ENCODE measurements around the gene CKAP5.

Gene CKAP5

GRCh38 chr11:46721286-46721685 is 124.8 kb downstream of the CKAP5 start:
- no peaks in the 10 kb centered on the region for H3K9me3 ChIP-seq (ENCODE audit: insufficient read depth, low read length)
- no peaks in the 10 kb centered on the region for H3F3A ChIP-seq (ENCODE audit: insufficient read depth)
- H3K9me2 ChIP-seq (replicated peaks; ENCODE audit: insufficient read depth, low read length): no peaks in the 10 kb centered on the region
- no peak overlapping the region for H2AFZ ChIP-seq (ENCODE audit: low read depth, low read length, severe bottlenecking)
- H3K79me2 ChIP-seq (ENCODE audit: insufficient read depth, low read length): no peaks in the 10 kb centered on the region
- TF ChIP-seq CTCF (IDR thresholded peaks at IDR 0.05; ENCODE audit: insufficient read depth, low read length, poor library complexity, severe bottlenecking): no peak
- no peak overlapping the region for H3K9ac ChIP-seq (ENCODE audit: low read length)
- H3K4me2 ChIP-seq (ENCODE audit: low read depth, low read length, poor library complexity, severe bottlenecking): no peak overlapping the region
- H3K27ac ChIP-seq (ENCODE audit: low read depth, low read length): no peak overlapping the region
- no peak overlapping the region for H3K4me3 ChIP-seq (ENCODE audit: insufficient read depth, low read length, poor library complexity, severe bottlenecking)
- no peaks in the 10 kb centered on the region for H4K20me1 ChIP-seq (ENCODE audit: low read depth, low read length)
- H3K27me3 ChIP-seq (ENCODE audit: low read length): no peaks in the 10 kb centered on the region
- H3K36me3 ChIP-seq (ENCODE audit: low read length): no peaks in the 10 kb centered on the region

GRCh38 chr11:46719543-46720218 is 126.4 kb downstream of the CKAP5 start:
- no peaks in the 10 kb centered on the region for H3K9me2 ChIP-seq (replicated peaks; ENCODE audit: insufficient read depth, low read length)
- H3K27me3 ChIP-seq (ENCODE audit: low read length): no peaks in the 10 kb centered on the region
- H3K27ac ChIP-seq (ENCODE audit: low read depth, low read length): no peak overlapping the region
- no peak overlapping the region for H3K4me2 ChIP-seq (ENCODE audit: low read depth, low read length, poor library complexity, severe bottlenecking)
- no peak overlapping the region for H3K9ac ChIP-seq (ENCODE audit: low read length)
- H2AFZ ChIP-seq (ENCODE audit: low read depth, low read length, severe bottlenecking): no peak overlapping the region
- H3F3A ChIP-seq (ENCODE audit: insufficient read depth): no peaks in the 10 kb centered on the region
- H3K36me3 ChIP-seq (ENCODE audit: low read length): no peaks in the 10 kb centered on the region
- no peaks in the 10 kb centered on the region for H4K20me1 ChIP-seq (ENCODE audit: low read depth, low read length)
- no peak overlapping the region for H3K4me3 ChIP-seq (ENCODE audit: insufficient read depth, low read length, poor library complexity, severe bottlenecking)
- no peaks in the 10 kb centered on the region for H3K9me3 ChIP-seq (ENCODE audit: insufficient read depth, low read length)
- TF ChIP-seq CTCF (IDR thresholded peaks at IDR 0.05; ENCODE audit: insufficient read depth, low read length, poor library complexity, severe bottlenecking): no peak
- no peak for TF ChIP-seq EZH2phosphoT487 (conservative IDR thresholded peaks at IDR 0.05; ENCODE audit: low read length)
- no peaks in the 10 kb centered on the region for H3K79me2 ChIP-seq (ENCODE audit: insufficient read depth, low read length)

- H3F3A ChIP-seq (ENCODE audit: insufficient read depth): no peaks in the 10 kb centered on the region
- H3K4me3 ChIP-seq (ENCODE audit: insufficient read depth, low read length, poor library complexity, severe bottlenecking): no peak within 1 kb of the TSS
- H3K9ac ChIP-seq (ENCODE audit: low read length): no peak within 1 kb of the TSS
- H3K36me3 ChIP-seq (ENCODE audit: low read length): no peaks in the 10 kb centered on the region
- no peaks in the 10 kb centered on the region for H4K20me1 ChIP-seq (ENCODE audit: low read depth, low read length)
- no peaks in the 10 kb centered on the region for H3K79me2 ChIP-seq (ENCODE audit: insufficient read depth, low read length)
- no peaks in the 10 kb centered on the region for H3K9me3 ChIP-seq (ENCODE audit: insufficient read depth, low read length)
- no peak within 1 kb of the TSS for H3K27ac ChIP-seq (ENCODE audit: low read depth, low read length)
- H2AFZ ChIP-seq (ENCODE audit: low read depth, low read length, severe bottlenecking): no peak within 1 kb of the TSS
- TF ChIP-seq EZH2phosphoT487 (conservative IDR thresholded peaks at IDR 0.05; ENCODE audit: low read length): no peak
- no peak for TF ChIP-seq CTCF (IDR thresholded peaks at IDR 0.05; ENCODE audit: insufficient read depth, low read length, poor library complexity, severe bottlenecking)
- H3K4me2 ChIP-seq (ENCODE audit: low read depth, low read length, poor library complexity, severe bottlenecking): no peak within 1 kb of the TSS
- no peaks in the 10 kb centered on the region for H3K27me3 ChIP-seq (ENCODE audit: low read length)
- H3K9me2 ChIP-seq (replicated peaks; ENCODE audit: insufficient read depth, low read length): no peaks in the 10 kb centered on the region
Observed at GRCh38 chr11:46719048-46719542, 127.0 kb downstream of the CKAP5 start, which contains the start of gene F2. TSS of gene F2 (plus strand) at chr11:46719213. CDS start at chr11:46719236, 23 bp downstream.

Data from SU-DHL-6 (cell line).